Left lobe of liver (tissue), 2 donors: ENCODE data around the gene WNT7A. TPM values are rescaled to one million over a fixed set of nuclear protein-coding genes. Genes with fewer than 3 reads are reported as not detected.

Source experiments
- ATAC-seq: fragments of 200-7000 bp; cut with Tn5 transposase; one replicate; pipeline ENCODE4 v1.9.1; 2020; ENCODE audit warnings: mild to moderate bottlenecking, moderate library complexity
- DNase-seq: peaks from one replicate; pipeline ENCODE4 v3.0.0-alpha.2; 2020; ENCODE audit warnings: low spot score
- total RNA-seq: library from RNA; stranded (reverse); gene quantifications from one replicate; pipeline ENCODE4 v1.2.1, GENCODE V29; 2021
- donor health status: DM: no; HTN: no; CAD: no; lungs with moderate emphysema.
- donor health status: DM: no; HTN: yes; CAD: no.

Gene WNT7A
- total RNA-seq, 1 donor from 2014 or later, result not detected

- no peak for DNase-seq
- ATAC-seq, result no peak
Observed at GRCh38 chr3:13776253-13777050, 103.4 kb downstream of the WNT7A start.

GRCh38 chr3:13772885-13773745 lies 106.8 kb downstream of the WNT7A start:
- ATAC-seq (no peak), DNase-seq (no peak)

- no peak for DNase-seq
Observed at GRCh38 chr3:13772321-13772745, 107.5 kb downstream of the WNT7A start.

GRCh38 chr3:13771496-13771895 lies 108.4 kb downstream of the WNT7A start:
- ATAC-seq (no peak), DNase-seq (no peak)

More at GRCh38 chr3:13772321-13772745, 107.5 kb downstream of the WNT7A start:
- ATAC-seq, result no peak

- no peak for DNase-seq
- no peak for ATAC-seq
Observed at GRCh38 chr3:13770170-13771169, 109.4 kb downstream of the WNT7A start.

- no peak for ATAC-seq
- DNase-seq, result no peak
Observed at GRCh38 chr3:13769422-13769821, 110.4 kb downstream of the WNT7A start.

- DNase-seq (no peak), ATAC-seq (no peak)
Observed at GRCh38 chr3:13768453-13768852, 111.4 kb downstream of the WNT7A start.

- DNase-seq, result no peak
- ATAC-seq, result no peak
Observed at GRCh38 chr3:13767896-13768295, 112.0 kb downstream of the WNT7A start.

GRCh38 chr3:13767030-13767429 lies 112.8 kb downstream of the WNT7A start:
- ATAC-seq (no peak), DNase-seq (no peak)

Other genes with a start within 250 kb of the WNT7A start
- 7.1 TPM for gene CHCHD4, start 244.8 kb upstream of the WNT7A start, total RNA-seq
- 9.3 TPM for gene TMEM43, start 245.0 kb upstream of the WNT7A start, total RNA-seq